ENCODE measurements around the gene MAGI2.

MAGI2 gene

GRCh38 chr7:79282882-79283602 lies 170.4 kb downstream of the MAGI2 start:
- Mint-ChIP-seq H3K27me3 (no peaks in the 10 kb centered on the region), H3K4me1 (ENCODE audit: low read depth in 2 of 2) (no peaks in the 10 kb centered on the region)
- DNase-seq: no peak

DNA sequence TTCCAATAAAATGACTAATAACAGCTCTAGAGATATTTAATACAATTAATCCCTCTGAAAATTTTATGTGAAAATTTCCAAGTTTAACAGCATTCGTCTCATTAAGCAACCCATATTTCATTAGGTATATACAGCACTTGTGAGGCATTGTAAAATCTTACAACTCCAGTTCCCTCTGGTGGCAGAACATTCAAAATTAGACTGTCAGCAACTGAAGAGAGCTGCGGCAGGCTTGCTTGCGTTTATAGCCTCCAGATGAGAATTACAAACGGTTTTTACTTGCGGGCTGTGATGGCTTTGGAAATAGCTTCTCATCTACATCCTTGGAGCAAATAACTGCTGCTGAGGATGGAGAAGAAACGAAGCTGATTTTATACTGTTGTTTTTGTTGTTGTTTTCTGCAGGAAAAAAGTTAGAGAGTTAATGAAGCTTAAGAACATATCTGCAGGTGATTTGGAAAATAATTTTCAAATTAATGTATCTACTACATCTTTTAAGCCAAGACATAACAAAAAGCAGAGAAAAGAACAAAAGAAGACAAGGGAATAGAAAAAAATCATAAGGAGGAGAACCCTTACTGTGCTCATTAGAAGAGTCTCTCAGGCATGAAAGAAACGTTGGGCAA lies 171.3 kb downstream of the MAGI2 start:
- H3K36me3 Mint-ChIP-seq (ENCODE audit: insufficient read depth): no peaks in the 10 kb centered on the region
- peaks cover 5 to 8% of the 10 kb centered on the region in 2 donors for H3K9me3 Mint-ChIP-seq
- ATAC-seq (replicated peaks) (no peak), DNase-seq (no peak)
- H3K4me1 Mint-ChIP-seq (ENCODE audit: low read depth in 2 of 2): no peaks in the 10 kb centered on the region
- H3K27me3 Mint-ChIP-seq: no peaks in the 10 kb centered on the region
- H3K4me3 Mint-ChIP-seq: no peak overlapping the region
- no peak overlapping the region for H3K27ac Mint-ChIP-seq

More at GRCh38 chr7:79282882-79283602, 170.4 kb downstream of the MAGI2 start:
- ATAC-seq (replicated peaks): no peak
- H3K9me3 Mint-ChIP-seq: peaks cover 5% of the 10 kb centered on the region in 2 donors
- no peaks in the 10 kb centered on the region for H3K36me3 Mint-ChIP-seq (ENCODE audit: insufficient read depth)
- H3K4me3 Mint-ChIP-seq: no peak overlapping the region
- H3K27ac Mint-ChIP-seq: no peak overlapping the region

DNA sequence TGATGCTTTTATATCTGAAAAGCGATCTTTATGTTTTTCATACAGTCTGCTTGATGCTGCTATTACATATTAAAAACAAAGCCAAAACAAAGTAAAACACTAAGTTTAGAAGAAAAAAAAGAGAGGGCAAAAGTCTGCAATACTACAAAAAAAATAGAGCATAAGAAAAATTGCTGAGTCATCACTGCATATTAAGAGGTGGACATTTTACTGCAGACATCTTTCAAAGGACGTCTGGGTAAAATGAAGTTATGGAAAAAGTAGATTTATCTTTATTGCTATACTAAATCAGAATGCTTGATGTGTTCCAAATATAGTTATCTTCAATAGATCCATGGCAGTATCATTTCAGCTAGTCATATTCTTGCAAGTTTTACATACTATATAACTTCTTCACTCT lies 172.0 kb downstream of the MAGI2 start:
- peaks cover 6 to 8% of the 10 kb centered on the region in 2 donors for H3K9me3 Mint-ChIP-seq
- no peaks in the 10 kb centered on the region for H3K27me3 Mint-ChIP-seq
- ATAC-seq (replicated peaks) (no peak), DNase-seq (no peak)
- H3K4me1 Mint-ChIP-seq (ENCODE audit: low read depth in 2 of 2): no peaks in the 10 kb centered on the region
- no peaks in the 10 kb centered on the region for H3K36me3 Mint-ChIP-seq (ENCODE audit: insufficient read depth)
- no peak overlapping the region for H3K27ac Mint-ChIP-seq
- no peak overlapping the region for H3K4me3 Mint-ChIP-seq

GRCh38 chr7:79272938-79273337 lies 180.5 kb downstream of the MAGI2 start:
- Mint-ChIP-seq H3K27ac (no peak overlapping the region), H3K4me3 (no peak overlapping the region), H3K4me1 (ENCODE audit: low read depth in 2 of 2) (no peaks in the 10 kb centered on the region), H3K9me3 (peaks cover 2 to 12% of the 10 kb centered on the region in 2 donors), H3K36me3 (ENCODE audit: insufficient read depth) (no peaks in the 10 kb centered on the region), H3K27me3 (no peaks in the 10 kb centered on the region)
- DNase-seq (no peak), ATAC-seq (replicated peaks) (no peak)

- H3K36me3 Mint-ChIP-seq (ENCODE audit: insufficient read depth): no peaks in the 10 kb centered on the region
- ATAC-seq (replicated peaks): no peak
- H3K27ac Mint-ChIP-seq: no peak overlapping the region
- DNase-seq: no peak
- no peaks in the 10 kb centered on the region for H3K27me3 Mint-ChIP-seq
- H3K4me3 Mint-ChIP-seq: no peak overlapping the region
- H3K4me1 Mint-ChIP-seq (ENCODE audit: low read depth in 2 of 2): no peaks in the 10 kb centered on the region
- H3K9me3 Mint-ChIP-seq: peaks cover 0 to 12% of the 10 kb centered on the region in 2 donors
Measured at GRCh38 chr7:79272066-79272669, 181.3 kb downstream of the MAGI2 start.

- H3K27me3 Mint-ChIP-seq: no peaks in the 10 kb centered on the region
- ATAC-seq (replicated peaks) (no peak), DNase-seq (no peak)
- no peak overlapping the region for H3K27ac Mint-ChIP-seq
- H3K9me3 Mint-ChIP-seq: peaks cover 4 to 6% of the 10 kb centered on the region in 2 donors
- H3K36me3 Mint-ChIP-seq (ENCODE audit: insufficient read depth): no peaks in the 10 kb centered on the region
- no peak overlapping the region for H3K4me3 Mint-ChIP-seq
- no peaks in the 10 kb centered on the region for H3K4me1 Mint-ChIP-seq (ENCODE audit: low read depth in 2 of 2)
Measured at GRCh38 chr7:79268730-79269129, 184.7 kb downstream of the MAGI2 start.

DNA sequence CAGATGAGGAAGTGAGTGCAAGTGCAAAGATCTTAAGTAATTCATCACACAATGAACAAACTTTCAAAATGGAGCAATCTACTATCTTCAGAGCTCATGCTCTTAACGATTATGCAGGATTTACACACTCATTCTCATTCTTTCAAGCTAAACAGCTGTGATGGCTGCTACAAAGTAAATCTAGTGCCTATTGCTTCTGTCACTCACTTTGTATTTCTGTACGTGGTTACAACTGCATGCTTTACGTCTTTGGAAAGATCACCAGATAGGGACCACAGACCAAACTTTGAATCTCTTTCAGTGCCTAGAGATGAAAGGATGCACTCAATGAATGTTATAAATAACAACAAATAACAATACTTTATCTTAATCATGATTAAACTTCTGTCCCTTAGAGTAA lies 194.6 kb downstream of the MAGI2 start:
- Mint-ChIP-seq H3K9me3 (peaks cover 3 to 10% of the 10 kb centered on the region in 2 donors), H3K4me3 (no peak overlapping the region)

GRCh38 chr7:79257959-79258358 lies 195.5 kb downstream of the MAGI2 start:
- Mint-ChIP-seq H3K4me1 (ENCODE audit: low read depth in 2 of 2) (no peaks in the 10 kb centered on the region), H3K27me3 (no peaks in the 10 kb centered on the region), H3K4me3 (no peak overlapping the region), H3K9me3 (peaks cover 3 to 10% of the 10 kb centered on the region in 2 donors), H3K36me3 (ENCODE audit: insufficient read depth) (no peaks in the 10 kb centered on the region), H3K27ac (no peak overlapping the region)
- DNase-seq (no peak), ATAC-seq (replicated peaks) (no peak)

More for the DNA sequence above, 194.6 kb downstream of the MAGI2 start:
- Mint-ChIP-seq H3K36me3 (ENCODE audit: insufficient read depth) (no peaks in the 10 kb centered on the region), H3K4me1 (ENCODE audit: low read depth in 2 of 2) (no peaks in the 10 kb centered on the region), H3K27ac (no peak overlapping the region), H3K27me3 (no peaks in the 10 kb centered on the region)
- DNase-seq: no peak
- ATAC-seq (replicated peaks): no peak

GRCh38 chr7:79245623-79246249 lies 207.7 kb downstream of the MAGI2 start:
- Mint-ChIP-seq H3K4me1 (ENCODE audit: low read depth in 2 of 2) (no peaks in the 10 kb centered on the region), H3K4me3 (no peak overlapping the region), H3K36me3 (ENCODE audit: insufficient read depth) (no peaks in the 10 kb centered on the region), H3K27me3 (no peaks in the 10 kb centered on the region), H3K27ac (no peak overlapping the region), H3K9me3 (peaks cover 8 to 15% of the 10 kb centered on the region in 2 donors)
- ATAC-seq (replicated peaks) (no peak), DNase-seq (no peak)

DNA sequence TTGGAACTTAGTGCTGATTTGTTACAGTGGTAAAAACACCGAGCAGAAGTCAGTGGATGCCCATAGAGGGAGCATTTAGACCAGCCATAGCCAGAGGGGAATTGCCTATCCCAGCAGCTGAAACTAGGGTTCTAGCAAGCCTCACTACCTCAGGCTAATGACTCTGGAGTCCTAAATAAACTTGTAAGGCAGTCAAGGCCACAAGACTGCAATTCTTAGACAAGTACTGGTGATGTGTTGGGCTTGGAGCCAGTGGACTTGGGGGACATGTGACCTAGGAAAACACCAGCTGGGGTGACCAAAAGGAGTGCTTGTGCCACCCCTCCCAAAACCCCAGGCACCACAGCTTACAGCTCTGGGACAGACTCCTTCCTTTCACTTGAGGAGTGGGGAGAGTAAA lies 209.0 kb downstream of the MAGI2 start:
- H3K27ac Mint-ChIP-seq: no peak overlapping the region
- ATAC-seq (replicated peaks) (no peak), DNase-seq (no peak)
- H3K4me1 Mint-ChIP-seq (ENCODE audit: low read depth in 2 of 2): no peaks in the 10 kb centered on the region
- H3K9me3 Mint-ChIP-seq: peaks cover 6 to 20% of the 10 kb centered on the region in 2 donors
- H3K27me3 Mint-ChIP-seq: no peaks in the 10 kb centered on the region
- no peaks in the 10 kb centered on the region for H3K36me3 Mint-ChIP-seq (ENCODE audit: insufficient read depth)
- H3K4me3 Mint-ChIP-seq: no peak overlapping the region

- peaks cover 7 to 20% of the 10 kb centered on the region in 2 donors for H3K9me3 Mint-ChIP-seq
- H3K27me3 Mint-ChIP-seq: no peaks in the 10 kb centered on the region
- H3K4me1 Mint-ChIP-seq (ENCODE audit: low read depth in 2 of 2): no peaks in the 10 kb centered on the region
- no peak for DNase-seq
- ATAC-seq (replicated peaks): no peak
- no peak overlapping the region for H3K4me3 Mint-ChIP-seq
- no peak overlapping the region for H3K27ac Mint-ChIP-seq
- no peaks in the 10 kb centered on the region for H3K36me3 Mint-ChIP-seq (ENCODE audit: insufficient read depth)
Measured at GRCh38 chr7:79241288-79242060, 212.0 kb downstream of the MAGI2 start.

DNA sequence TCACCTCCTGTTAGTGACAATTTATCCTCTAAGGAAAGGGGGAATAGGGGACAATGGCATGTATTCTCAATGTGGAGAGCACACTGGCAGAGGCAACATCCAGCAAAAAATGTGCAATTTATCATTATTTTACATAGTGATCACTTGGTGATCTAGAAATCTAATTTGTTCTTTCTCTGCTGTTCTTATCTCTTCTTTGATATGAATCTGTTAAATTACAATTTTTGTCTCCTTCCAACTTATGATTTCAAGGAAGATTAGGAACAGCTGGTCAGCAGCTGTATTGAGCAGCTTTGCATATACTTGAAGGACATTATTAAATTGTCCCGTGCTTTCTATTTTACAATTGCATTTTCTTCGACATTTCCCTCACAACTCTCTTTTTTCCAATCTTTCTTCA lies 213.1 kb downstream of the MAGI2 start:
- H3K27ac Mint-ChIP-seq: no peak overlapping the region
- H3K9me3 Mint-ChIP-seq: peaks cover 8 to 15% of the 10 kb centered on the region in 2 donors
- H3K27me3 Mint-ChIP-seq: no peaks in the 10 kb centered on the region
- H3K4me3 Mint-ChIP-seq: no peak overlapping the region
- ATAC-seq (replicated peaks) (no peak), DNase-seq (no peak)
- H3K4me1 Mint-ChIP-seq (ENCODE audit: low read depth in 2 of 2): no peaks in the 10 kb centered on the region
- H3K36me3 Mint-ChIP-seq (ENCODE audit: insufficient read depth): no peaks in the 10 kb centered on the region

DNA sequence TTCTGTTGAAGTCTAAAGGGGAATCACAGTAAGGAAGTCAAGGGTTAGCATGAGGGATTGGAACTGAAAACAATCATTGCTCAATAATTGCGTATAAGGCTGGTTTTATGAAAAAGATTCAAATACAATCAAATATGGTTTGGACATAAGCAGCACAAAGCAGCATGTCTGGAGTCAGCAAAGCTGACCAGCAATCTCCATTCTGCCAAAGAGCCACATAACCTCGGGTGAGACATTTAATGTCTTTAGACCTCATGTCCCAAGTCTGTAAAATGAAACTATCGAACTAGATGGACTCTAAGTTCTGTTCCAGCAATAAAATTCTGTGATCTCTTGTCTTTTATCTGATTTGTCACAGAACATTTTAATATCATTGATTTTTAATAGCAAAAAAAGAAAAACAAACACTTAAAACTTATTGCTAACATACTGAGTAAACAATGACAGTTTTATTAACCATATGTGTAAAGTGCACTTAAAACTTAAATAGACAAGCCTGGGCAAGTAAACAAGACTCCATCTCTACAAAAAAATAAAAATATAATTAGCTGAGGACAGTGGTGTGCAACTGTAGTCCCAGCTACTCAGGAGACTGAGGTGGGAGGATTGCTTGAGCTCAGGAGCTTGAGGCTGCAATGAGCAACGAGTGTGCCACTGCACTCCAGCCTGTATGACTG lies 217.0 kb downstream of the MAGI2 start:
- Mint-ChIP-seq H3K4me3 (no peak overlapping the region), H3K9me3 (peaks cover 4 to 7% of the 10 kb centered on the region in 2 donors), H3K27me3 (no peaks in the 10 kb centered on the region), H3K36me3 (ENCODE audit: insufficient read depth) (no peaks in the 10 kb centered on the region), H3K4me1 (ENCODE audit: low read depth in 2 of 2) (no peaks in the 10 kb centered on the region), H3K27ac (no peak overlapping the region)
- no peak for ATAC-seq (replicated peaks)
- no peak for DNase-seq

Data from effector memory CD8-positive, alpha-beta T cell (primary cell).